ENCODE results near the gene CYP4A22.

- TF ChIP-seq, protein P1, sequence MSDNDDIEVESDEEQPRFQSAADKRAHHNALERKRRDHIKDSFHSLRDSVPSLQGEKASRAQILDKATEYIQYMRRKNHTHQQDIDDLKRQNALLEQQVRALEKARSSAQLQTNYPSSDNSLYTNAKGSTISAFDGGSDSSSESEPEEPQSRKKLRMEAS (IDR thresholded peaks at IDR 0.05) = no peak
- TF ChIP-seq TCF12 (IDR thresholded peaks at IDR 0.05; ENCODE audit: low read depth) (no peak), EGR1 (IDR thresholded peaks at IDR 0.05) (no peak), TAF1 (IDR thresholded peaks at IDR 0.05; ENCODE audit: low read depth) (no peak), EP300 (IDR thresholded peaks at IDR 0.05; ENCODE audit: borderline replicate concordance) (no peak), NFIC (IDR thresholded peaks at IDR 0.05) (no peak), RAD21 (IDR thresholded peaks at IDR 0.05; ENCODE audit: low read depth) (no peak), USF1 (IDR thresholded peaks at IDR 0.05) (no peak), CREB1 (IDR thresholded peaks at IDR 0.05; ENCODE audit: low read depth) (no peak), YY1 (IDR thresholded peaks at IDR 0.05; ENCODE audit: low read depth) (no peak), ZBTB7A (IDR thresholded peaks at IDR 0.05; ENCODE audit: low read depth) (no peak)
- TF ChIP-seq, protein P2, sequence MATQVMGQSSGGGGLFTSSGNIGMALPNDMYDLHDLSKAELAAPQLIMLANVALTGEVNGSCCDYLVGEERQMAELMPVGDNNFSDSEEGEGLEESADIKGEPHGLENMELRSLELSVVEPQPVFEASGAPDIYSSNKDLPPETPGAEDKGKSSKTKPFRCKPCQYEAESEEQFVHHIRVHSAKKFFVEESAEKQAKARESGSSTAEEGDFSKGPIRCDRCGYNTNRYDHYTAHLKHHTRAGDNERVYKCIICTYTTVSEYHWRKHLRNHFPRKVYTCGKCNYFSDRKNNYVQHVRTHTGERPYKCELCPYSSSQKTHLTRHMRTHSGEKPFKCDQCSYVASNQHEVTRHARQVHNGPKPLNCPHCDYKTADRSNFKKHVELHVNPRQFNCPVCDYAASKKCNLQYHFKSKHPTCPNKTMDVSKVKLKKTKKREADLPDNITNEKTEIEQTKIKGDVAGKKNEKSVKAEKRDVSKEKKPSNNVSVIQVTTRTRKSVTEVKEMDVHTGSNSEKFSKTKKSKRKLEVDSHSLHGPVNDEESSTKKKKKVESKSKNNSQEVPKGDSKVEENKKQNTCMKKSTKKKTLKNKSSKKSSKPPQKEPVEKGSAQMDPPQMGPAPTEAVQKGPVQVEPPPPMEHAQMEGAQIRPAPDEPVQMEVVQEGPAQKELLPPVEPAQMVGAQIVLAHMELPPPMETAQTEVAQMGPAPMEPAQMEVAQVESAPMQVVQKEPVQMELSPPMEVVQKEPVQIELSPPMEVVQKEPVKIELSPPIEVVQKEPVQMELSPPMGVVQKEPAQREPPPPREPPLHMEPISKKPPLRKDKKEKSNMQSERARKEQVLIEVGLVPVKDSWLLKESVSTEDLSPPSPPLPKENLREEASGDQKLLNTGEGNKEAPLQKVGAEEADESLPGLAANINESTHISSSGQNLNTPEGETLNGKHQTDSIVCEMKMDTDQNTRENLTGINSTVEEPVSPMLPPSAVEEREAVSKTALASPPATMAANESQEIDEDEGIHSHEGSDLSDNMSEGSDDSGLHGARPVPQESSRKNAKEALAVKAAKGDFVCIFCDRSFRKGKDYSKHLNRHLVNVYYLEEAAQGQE (IDR thresholded peaks at IDR 0.05; ENCODE audit: low read depth) = no peak
These were observed 53.2 kb downstream of the CYP4A22 start for GRCh38 chr1:47190509-47190855.

Measured in Ishikawa (cell line).